Ishikawa (cell line): Measurements from ENCODE around the gene PRR11.

Experiments used
- CEBPB ChIP-seq: IDR thresholded peaks from 2 replicates; pipeline ENCODE4 v1.6.1; 2012
- TAF1 ChIP-seq: IDR thresholded peaks from 2 replicates; pipeline ENCODE4 v1.6.1; 2012; ENCODE audit warnings: low read depth, mild to moderate bottlenecking
- TCF12 ChIP-seq: IDR thresholded peaks from 2 replicates; pipeline ENCODE4 v1.6.1; 2012; ENCODE audit warnings: low read depth
- ZBTB7A ChIP-seq: IDR thresholded peaks from 2 replicates; pipeline ENCODE4 v1.6.1; 2012; ENCODE audit warnings: low read depth
- TF ChIP-seq, protein P1 (sequence below): IDR thresholded peaks from 2 replicates; pipeline ENCODE4 v1.6.1; 2012
- TF ChIP-seq, protein P2 (sequence below): IDR thresholded peaks from 2 replicates; pipeline ENCODE4 v1.6.1; 2012; ENCODE audit warnings: low read depth, mild to moderate bottlenecking

DNA sequence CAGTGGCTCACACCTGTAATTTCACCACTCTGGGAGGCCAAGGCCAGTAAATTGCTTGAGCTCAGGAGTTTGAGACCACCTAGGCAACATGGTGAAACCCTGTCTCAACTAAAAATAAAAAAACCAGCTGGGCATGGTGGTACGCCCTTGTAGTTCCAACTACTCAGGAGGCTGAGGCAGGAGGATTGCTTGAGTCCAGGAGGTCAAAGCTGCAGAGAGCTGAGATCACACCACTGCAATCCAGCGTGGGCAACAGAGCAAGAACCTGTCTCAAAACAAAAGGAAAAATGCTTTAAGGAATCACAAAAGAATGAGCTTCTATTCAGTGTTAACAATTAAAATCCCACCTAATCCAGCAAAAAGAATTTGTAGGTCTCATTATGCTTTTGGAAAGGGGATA, 5.9 kb downstream of the PRR11 start:
- no peak for TF ChIP-seq CEBPB
- no peak for TF ChIP-seq ZBTB7A
- TF ChIP-seq, protein P1, sequence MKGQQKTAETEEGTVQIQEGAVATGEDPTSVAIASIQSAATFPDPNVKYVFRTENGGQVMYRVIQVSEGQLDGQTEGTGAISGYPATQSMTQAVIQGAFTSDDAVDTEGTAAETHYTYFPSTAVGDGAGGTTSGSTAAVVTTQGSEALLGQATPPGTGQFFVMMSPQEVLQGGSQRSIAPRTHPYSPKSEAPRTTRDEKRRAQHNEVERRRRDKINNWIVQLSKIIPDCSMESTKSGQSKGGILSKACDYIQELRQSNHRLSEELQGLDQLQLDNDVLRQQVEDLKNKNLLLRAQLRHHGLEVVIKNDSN = no peak
- no peak for TF ChIP-seq TCF12
- TF ChIP-seq TAF1 = no peak
- TF ChIP-seq, protein P2, sequence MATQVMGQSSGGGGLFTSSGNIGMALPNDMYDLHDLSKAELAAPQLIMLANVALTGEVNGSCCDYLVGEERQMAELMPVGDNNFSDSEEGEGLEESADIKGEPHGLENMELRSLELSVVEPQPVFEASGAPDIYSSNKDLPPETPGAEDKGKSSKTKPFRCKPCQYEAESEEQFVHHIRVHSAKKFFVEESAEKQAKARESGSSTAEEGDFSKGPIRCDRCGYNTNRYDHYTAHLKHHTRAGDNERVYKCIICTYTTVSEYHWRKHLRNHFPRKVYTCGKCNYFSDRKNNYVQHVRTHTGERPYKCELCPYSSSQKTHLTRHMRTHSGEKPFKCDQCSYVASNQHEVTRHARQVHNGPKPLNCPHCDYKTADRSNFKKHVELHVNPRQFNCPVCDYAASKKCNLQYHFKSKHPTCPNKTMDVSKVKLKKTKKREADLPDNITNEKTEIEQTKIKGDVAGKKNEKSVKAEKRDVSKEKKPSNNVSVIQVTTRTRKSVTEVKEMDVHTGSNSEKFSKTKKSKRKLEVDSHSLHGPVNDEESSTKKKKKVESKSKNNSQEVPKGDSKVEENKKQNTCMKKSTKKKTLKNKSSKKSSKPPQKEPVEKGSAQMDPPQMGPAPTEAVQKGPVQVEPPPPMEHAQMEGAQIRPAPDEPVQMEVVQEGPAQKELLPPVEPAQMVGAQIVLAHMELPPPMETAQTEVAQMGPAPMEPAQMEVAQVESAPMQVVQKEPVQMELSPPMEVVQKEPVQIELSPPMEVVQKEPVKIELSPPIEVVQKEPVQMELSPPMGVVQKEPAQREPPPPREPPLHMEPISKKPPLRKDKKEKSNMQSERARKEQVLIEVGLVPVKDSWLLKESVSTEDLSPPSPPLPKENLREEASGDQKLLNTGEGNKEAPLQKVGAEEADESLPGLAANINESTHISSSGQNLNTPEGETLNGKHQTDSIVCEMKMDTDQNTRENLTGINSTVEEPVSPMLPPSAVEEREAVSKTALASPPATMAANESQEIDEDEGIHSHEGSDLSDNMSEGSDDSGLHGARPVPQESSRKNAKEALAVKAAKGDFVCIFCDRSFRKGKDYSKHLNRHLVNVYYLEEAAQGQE = no peak
